Keratinocyte (primary cell): ENCODE results near the gene C2orf92.

ENCODE experiments used
- CTCF ChIP-seq, 3 experiments: IDR thresholded peaks in 1 of 3; conservative IDR thresholded peaks in 1 of 3; optimal IDR thresholded peaks in 1 of 3; 2 replicates in 2 of 3; 3 replicates in 1 of 3; pipeline versions ENCODE3 to v1.5.1; 2011; ENCODE audit warnings: low read length in 3 of 3, mild to moderate bottlenecking in 3 of 3, moderate library complexity in 2 of 3, control low read depth in 1 of 3, inconsistent platforms in 1 of 3; ENCODE audit not compliant: insufficient read depth in 2 of 3; ENCODE audit errors: extremely low read depth in 1 of 3
- EZH2 ChIP-seq: IDR thresholded peaks from one replicate; pipeline ENCODE4 v1.6.1; 2012; ENCODE audit warnings: inconsistent platforms, mild to moderate bottlenecking, low read length, moderate library complexity

GRCh38 chr2:97658691-97659157, 10.8 kb upstream of the C2orf92 start:
- TF ChIP-seq CTCF (optimal IDR thresholded peaks at IDR 0.05 in 1 of 3, IDR thresholded peaks at IDR 0.05 in 1 of 3, conservative IDR thresholded peaks at IDR 0.05 in 1 of 3; ENCODE audit: extremely low read depth in 1 of 3, insufficient read depth in 2 of 3, low read length in 3 of 3) (no peak), EZH2 (no peak)
